ENCODE data around the gene CEBPZ.

CEBPZ gene

GRCh38 chr2:37181726-37182684 lies 49.4 kb downstream of the CEBPZ start:
- no peak for DNase-seq (ENCODE audit: low read depth in 2 of 2)
- no peak overlapping the region for H3K4me3 ChIP-seq (replicated peaks in 1 of 2; ENCODE audit: low read depth in 2 of 2, low read length in 2 of 2)
- TF ChIP-seq, protein P1, sequence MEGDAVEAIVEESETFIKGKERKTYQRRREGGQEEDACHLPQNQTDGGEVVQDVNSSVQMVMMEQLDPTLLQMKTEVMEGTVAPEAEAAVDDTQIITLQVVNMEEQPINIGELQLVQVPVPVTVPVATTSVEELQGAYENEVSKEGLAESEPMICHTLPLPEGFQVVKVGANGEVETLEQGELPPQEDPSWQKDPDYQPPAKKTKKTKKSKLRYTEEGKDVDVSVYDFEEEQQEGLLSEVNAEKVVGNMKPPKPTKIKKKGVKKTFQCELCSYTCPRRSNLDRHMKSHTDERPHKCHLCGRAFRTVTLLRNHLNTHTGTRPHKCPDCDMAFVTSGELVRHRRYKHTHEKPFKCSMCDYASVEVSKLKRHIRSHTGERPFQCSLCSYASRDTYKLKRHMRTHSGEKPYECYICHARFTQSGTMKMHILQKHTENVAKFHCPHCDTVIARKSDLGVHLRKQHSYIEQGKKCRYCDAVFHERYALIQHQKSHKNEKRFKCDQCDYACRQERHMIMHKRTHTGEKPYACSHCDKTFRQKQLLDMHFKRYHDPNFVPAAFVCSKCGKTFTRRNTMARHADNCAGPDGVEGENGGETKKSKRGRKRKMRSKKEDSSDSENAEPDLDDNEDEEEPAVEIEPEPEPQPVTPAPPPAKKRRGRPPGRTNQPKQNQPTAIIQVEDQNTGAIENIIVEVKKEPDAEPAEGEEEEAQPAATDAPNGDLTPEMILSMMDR (IDR thresholded peaks at IDR 0.05; ENCODE audit: low read depth, low read length) = no peak

DNA sequence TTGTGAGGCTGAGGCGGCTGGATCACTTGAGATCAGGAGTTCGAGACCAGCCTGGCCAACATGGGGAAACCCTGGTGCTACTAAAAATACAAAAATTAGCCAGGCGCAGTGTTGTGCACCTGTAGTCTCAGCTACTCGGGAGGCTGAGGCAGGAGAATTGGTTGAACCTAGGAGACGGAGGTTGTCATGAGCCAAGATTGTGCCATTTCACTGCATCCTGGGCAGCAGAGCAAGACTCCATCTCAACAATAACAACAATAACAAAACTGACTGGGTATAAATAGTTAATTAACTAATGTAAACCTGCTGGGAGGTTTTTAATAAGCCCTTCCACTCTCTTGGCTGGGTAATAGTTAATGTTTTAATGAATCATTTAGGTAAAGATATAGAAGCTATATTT lies 50.8 kb downstream of the CEBPZ start:
- DNase-seq (ENCODE audit: low read depth in 2 of 2) = no peak
- H3K4me3 ChIP-seq (replicated peaks in 1 of 2; ENCODE audit: low read depth in 2 of 2, low read length in 2 of 2) = no peak overlapping the region
- TF ChIP-seq, protein P1 (IDR thresholded peaks at IDR 0.05; ENCODE audit: low read depth, low read length) = no peak

GRCh38 chr2:37180006-37180639 lies 51.3 kb downstream of the CEBPZ start:
- H3K4me3 ChIP-seq (replicated peaks in 1 of 2; ENCODE audit: low read depth in 2 of 2, low read length in 2 of 2) = no peak overlapping the region
- DNase-seq (ENCODE audit: low read depth in 2 of 2) = peak in 1 of 2 donors; percentile 11
- TF ChIP-seq, protein P1 (IDR thresholded peaks at IDR 0.05; ENCODE audit: low read depth, low read length) = no peak

- no peak overlapping the region for H3K4me3 ChIP-seq (replicated peaks in 1 of 2; ENCODE audit: low read depth in 2 of 2, low read length in 2 of 2)
- TF ChIP-seq, protein P1 (IDR thresholded peaks at IDR 0.05; ENCODE audit: low read depth, low read length) = no peak
- DNase-seq (ENCODE audit: low read depth in 2 of 2) = no peak
Measured at GRCh38 chr2:37173741-37174140, 57.7 kb downstream of the CEBPZ start.

GRCh38 chr2:37171624-37171950 lies 59.8 kb downstream of the CEBPZ start:
- TF ChIP-seq, protein P1 (IDR thresholded peaks at IDR 0.05; ENCODE audit: low read depth, low read length) = no peak
- no peak for DNase-seq (ENCODE audit: low read depth in 2 of 2)
- no peak overlapping the region for H3K4me3 ChIP-seq (replicated peaks in 1 of 2; ENCODE audit: low read depth in 2 of 2, low read length in 2 of 2)

- DNase-seq (ENCODE audit: low read depth in 2 of 2) = peak; percentile 57 to 63
- no peak overlapping the region for H3K4me3 ChIP-seq (replicated peaks in 1 of 2; ENCODE audit: low read depth in 2 of 2, low read length in 2 of 2)
- TF ChIP-seq, protein P1 (IDR thresholded peaks at IDR 0.05; ENCODE audit: low read depth, low read length) = peak; percentile 64
Measured at GRCh38 chr2:37168217-37168981, 63.0 kb downstream of the CEBPZ start.

All from cardiac fibroblast (primary cell).